GM21390 (cell line): ENCODE measurements around the gene PFKM.
"Not testable (repeated sequence)": the region's sequence is repeated elsewhere in the genome, so short reads cannot be mapped to it uniquely, and the experiment has no call there.

ENCODE experiments used
- ATAC-seq: cut with Tn5 transposase; IDR thresholded peaks from one replicate; pipeline ENCODE4 v1.9.1; 2021; ENCODE audit not compliant: unreplicated experiment

PFKM gene

DNA sequence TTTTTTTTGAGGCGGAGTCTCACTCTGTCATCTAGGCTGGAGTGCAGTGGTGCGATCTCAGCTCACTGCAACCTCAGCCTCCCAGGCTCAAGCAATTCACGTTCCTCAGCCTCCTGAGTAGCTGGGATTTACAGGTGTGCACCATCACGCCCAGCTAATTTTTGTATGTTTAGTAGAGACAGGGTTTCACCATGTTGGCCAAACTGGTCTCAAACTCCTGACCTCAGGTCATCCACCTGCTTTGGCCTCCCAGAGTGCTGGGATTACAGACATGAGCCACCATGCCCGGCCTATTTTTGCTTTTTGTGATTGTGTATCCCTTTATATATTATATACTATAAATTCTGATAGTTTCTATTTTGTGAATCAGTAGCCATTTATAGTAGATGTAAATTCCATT, 36.6 kb downstream of the PFKM start:
- not testable (repeated sequence) for ATAC-seq

DNA sequence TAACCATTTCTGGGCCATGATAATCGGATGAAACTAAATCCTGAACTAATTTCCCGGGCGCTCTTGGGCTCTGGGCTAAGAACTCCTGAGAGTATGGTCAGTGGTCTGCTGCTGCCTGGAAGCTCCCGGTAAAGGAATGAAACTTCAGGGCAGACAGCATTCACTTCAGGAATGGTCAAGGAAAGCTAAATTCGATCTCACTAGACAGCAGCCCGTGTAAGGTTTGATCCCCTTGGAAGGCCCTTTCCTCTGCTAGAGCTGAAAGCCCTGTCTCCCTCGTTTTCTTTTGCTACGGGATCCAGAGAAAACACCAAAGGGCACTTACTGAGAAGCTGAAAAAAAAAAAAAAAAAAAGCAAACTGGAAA, 37.5 kb downstream of the PFKM start:
- ATAC-seq: no peak

- ATAC-seq: peak; percentile 84
Measured at GRCh38 chr12:48157018-48157888, 38.1 kb downstream of the PFKM start, which contains the start of gene ASB8. Gene ASB8 (minus strand): TSS chr12:48157515. CDS start chr12:48153496, 4,019 bp downstream.

- no peak for ATAC-seq
Measured at GRCh38 chr12:48157889-48158370, 38.8 kb downstream of the PFKM start.

DNA sequence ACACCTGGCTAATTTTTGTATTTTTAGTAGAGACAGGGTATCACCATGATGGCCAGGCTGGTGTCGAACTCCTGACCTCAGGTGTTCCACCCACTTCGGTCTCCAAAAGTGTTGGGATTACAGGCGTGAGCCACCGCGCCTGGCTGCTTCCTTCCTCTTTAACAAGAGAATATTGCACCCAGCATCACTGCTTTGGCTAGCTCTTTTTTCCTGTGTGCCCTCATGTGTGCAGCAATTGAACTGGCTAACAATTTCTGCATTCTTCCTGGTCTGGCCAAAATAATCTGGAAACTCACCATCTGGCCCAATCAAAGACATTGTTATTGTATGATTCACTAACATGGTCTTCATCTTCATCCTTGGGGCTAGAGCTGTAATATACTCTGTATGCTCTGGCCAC, 40.9 kb downstream of the PFKM start:
- ATAC-seq: no peak

DNA sequence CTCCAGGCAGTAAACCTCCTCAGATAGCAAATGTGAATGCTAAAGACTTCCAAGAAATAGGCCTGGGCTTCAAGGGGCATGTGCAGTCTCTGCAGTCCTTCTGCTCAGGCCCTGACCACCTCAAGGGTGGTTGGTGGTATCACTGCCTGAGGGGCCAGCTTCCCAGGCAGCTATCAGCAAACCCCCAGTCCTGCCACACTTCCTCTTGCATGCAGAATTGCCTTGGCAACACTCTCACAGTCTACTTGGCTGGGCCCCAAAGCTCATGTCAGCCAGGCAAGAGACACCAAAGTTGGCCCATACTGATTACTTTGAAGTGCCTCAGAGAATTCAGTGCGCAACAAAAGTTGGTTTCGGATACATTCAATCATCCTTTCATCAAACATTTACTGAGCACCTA, 41.6 kb downstream of the PFKM start:
- no peak for ATAC-seq

- no peak for ATAC-seq
Measured at GRCh38 chr12:48163150-48163747, 44.1 kb downstream of the PFKM start.

DNA sequence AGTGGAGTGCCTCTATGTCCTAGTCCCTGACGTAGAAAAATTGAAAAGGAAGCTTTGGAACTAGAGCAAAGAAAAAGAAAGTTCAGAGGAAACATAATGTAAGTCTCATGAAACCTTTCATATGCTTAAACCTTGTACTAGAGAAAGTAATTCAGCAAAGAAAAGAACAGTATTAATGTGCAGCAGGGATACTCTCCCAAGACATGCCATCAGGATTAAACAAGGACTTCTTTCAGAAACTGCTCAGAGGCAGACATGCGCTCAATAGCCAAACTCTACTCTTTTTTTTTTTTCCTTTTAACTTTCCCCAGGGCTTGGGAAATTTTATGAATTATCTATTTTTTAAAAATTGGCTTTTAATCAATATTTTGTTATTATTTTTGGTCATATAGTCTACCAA, 45.3 kb downstream of the PFKM start:
- ATAC-seq: no peak

DNA sequence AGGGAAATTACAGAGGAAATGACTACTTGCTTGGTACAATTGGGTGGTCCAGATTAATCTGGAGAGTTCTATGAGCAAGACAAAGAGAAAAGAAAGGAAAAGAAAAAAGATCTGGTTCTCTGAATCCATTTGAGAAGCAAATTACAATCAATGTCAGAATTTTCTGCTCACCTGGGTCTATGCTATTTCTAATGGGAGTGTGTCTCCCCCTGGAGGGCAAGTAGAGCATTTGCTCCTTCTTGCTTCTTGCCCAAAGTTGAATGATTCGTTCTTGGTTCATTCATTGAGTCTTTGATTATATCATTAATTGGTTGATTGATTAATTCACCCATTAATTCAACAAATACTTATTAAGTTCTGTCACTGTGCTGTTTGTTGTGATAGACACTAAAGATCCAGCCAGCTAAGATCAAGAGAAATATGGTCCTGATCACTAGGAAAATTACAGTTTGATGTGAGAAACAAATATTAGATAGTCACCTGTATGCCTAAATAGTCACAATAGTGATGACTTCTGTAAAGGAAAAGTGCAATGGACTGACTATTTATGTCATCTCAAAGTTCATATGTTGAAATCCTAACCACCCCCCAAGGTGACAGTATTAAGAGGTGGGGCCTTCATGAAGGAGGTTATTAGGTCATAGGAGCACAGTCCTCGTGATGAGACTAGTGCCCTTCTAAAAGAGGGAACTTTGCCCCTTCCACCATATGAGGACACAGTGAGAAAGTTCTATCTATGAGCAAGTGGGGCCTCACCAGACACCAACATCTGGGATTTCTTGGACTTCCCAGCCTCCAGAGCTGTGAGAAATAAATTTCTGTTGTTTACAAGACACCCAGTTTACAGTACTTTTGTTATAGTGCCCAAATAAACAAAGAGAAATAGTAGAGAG, 46.2 kb downstream of the PFKM start:
- ATAC-seq: no peak

- no peak for ATAC-seq
Measured at GRCh38 chr12:48169011-48169410, 49.8 kb downstream of the PFKM start.

- ATAC-seq: no peak
Measured at GRCh38 chr12:48175613-48176416, 56.7 kb downstream of the PFKM start.

DNA sequence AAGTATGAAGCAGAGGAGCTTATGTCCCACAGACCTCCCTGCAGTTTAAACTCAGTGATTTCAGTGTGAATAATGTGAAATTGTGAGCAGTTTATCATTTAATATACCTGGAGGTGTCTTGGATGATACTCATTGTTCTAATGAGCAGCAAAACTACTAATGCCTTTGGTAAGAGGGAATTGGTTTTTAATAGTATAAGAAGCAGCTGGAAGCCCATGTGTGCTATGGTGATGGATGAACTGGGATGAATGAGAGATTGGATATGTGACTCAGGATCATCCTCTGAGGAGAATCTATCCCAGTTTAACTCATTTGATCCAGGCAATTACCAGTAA, 57.2 kb downstream of the PFKM start:
- ATAC-seq: no peak

DNA sequence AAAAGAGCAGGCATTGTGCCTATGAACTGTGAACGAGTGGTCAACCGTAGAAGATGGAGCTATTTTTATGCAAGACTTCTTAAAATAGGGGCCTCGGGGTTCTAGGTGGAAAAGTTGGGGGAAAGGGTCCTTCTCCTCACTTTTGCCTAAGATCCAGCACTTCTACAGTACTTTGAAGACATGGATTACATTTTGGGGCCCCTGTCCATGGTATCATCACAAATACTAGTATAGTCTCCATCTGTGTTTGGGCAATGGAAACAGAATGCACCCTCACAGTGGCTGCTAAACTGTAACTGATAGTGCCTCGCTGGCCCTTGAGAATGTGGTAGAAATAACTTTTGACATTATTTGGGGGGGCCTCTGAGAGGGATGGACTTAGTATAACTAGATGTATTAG, 58.8 kb downstream of the PFKM start:
- no peak for ATAC-seq

DNA sequence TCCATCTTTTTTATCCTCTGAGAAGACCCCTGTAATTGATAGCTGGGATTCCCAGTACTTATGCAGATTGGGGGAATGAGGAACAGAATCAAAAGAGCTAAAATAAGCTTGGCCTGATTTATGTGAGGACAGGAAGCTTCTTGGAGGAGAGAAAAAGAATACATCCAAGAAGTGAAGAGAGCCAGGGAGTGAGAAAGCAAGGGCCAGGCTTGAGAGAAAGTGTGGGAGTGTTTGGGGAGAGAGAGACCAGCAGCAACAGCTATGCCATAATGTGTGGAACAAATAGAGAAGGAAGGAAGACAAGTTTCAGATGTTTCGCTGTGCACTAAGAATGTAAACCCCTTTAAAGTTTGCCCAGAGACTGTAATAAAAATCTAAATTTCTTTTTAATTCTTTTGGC, 60.3 kb downstream of the PFKM start:
- no peak for ATAC-seq

DNA sequence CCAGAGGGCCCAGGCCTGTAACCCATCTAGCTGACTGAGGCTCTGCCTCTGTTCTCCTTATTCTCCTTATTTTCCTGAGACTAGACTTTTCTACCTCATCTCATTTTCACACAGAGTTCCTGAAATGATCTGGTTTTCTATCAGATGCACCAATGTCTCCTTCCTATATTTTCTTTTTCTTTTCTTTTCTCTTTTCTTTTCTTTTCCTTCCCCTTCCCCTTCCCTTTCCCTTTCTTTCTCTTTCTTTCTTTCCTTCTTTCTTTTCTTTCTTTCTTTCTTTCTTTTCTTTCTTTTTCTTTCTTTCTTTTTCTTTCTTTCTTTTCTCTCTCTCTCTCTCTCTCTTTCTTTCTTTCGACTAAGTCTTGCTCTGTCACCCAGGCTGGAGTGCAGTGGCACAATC, 61.3 kb downstream of the PFKM start:
- no peak for ATAC-seq

DNA sequence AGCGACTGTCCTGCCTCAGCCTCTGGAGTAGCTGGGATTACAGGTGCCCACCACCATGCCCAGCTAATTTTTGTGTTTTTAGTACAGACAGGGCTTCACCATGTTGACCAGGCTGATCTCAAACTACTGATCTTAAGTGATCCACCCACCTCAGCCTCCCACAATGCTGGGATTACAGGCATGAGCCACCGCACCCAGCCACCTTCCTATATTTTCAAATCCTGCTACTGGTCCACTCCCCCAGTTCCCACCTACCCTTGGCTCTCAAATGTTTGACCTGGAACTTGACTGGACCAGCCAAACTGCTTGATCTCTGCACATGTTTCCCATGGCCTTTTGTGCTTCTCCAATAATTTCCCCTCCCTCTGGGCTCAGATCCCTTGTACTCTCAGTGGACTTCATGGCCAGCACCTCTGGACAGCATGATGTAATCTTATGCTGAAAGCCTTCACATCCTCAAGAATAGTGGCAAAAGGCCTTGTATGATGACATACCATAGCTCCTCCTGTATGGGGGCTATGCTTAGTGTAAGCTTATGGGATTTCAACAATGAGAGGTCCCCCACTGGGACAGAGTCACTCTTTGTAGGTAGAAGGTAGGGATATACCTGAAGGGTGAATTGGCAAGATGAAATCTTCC, 61.8 kb downstream of the PFKM start:
- no peak for ATAC-seq

DNA sequence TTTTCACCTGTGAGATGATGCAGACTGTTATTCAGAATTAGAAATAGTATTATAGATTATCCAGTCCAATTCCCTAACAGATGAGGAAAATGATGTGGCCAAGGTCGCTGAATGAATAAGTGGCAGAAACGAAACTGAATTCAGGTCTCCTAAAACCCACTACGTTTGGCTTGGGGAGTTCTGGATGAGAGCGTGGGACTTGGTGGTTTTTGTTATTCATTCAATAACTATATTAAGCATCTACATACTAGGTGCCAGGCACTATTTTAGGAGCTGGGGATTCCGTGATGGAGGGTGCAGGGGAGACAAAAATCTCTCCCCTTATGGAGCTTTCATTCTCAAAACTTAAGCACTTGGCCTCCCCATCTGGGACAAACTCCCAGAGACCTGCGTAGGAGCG, 63.5 kb downstream of the PFKM start:
- ATAC-seq: no peak

DNA sequence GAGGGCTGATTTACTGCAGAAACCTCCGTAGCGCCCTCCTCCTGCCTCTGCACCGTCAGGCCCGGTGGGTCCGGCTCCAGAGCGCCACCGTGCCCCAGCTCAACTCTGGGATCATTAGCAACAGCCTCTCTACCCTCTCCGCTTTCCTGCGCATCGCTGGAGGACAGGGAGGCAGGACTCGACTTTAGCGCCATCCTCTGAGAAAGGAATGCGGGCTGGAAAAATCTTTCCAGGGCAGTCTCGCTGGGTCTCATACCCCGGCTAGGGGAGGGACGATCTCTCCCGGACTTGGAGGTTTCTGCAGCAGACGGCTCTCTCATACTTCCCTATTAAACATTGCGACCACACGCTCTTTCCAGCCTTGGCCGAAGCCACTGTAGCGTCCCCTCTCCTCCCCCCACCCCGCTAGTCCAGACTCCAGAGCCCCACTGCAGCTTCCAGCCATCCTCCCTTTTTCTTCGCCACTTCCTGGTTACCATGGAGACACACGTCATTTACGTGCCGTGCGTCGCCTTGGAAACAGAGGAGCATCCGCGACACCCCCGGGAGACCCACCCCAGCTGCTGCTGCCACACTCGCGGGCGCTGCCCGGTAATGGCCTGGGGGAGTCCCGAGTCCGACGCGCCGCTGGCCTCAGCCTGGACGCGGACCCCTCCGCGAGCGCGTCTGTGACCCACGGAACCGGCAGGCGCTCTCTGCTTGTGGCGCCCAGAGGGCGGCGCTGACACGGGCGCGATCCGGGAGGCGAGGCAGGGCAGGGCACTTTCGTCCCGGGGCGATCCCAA, 64.1 kb downstream of the PFKM start, which contains the start of gene CCDC184:
CCDC184 (plus strand) TSS at position 554 of the 785 bp plus-strand sequence. CDS start 479 bp downstream, outside the sequence.
- ATAC-seq: peak; percentile 84

GRCh38 chr12:48183876-48184548, 64.8 kb downstream of the PFKM start:
- ATAC-seq: no peak
